HUES6 (cell line): ENCODE results near the gene TLR7.
A peak's percentile ranks its signal among the peaks of the same experiment; 100 is the strongest.

Source experiments
- H3K27ac ChIP-seq: 2 replicates; pipeline ENCODE4 v1.7.0; 2013; ENCODE audit warnings: low read depth, mild to moderate bottlenecking, low read length, inconsistent platforms
- H3K27me3 ChIP-seq: 2 replicates; pipeline ENCODE4 v1.6.1; 2013; ENCODE audit warnings: low read length; ENCODE audit not compliant: control insufficient read depth, insufficient read depth
- H3K36me3 ChIP-seq: 2 replicates; pipeline ENCODE4 v1.6.1; 2013; ENCODE audit warnings: low read length; ENCODE audit not compliant: control insufficient read depth, insufficient read depth
- H3K4me1 ChIP-seq: 2 replicates; pipeline ENCODE4 v1.6.1; 2013; ENCODE audit warnings: low read length; ENCODE audit not compliant: control insufficient read depth, insufficient read depth
- H3K4me3 ChIP-seq: 2 replicates; pipeline ENCODE4 v1.5.1; 2013; ENCODE audit warnings: low read depth, low read length
- H3K9ac ChIP-seq: one replicate; pipeline ENCODE4 v1.6.1; 2013; ENCODE audit warnings: mild to moderate bottlenecking, low read length
- H3K9me3 ChIP-seq: 2 replicates; pipeline ENCODE4 v1.6.1; 2013; ENCODE audit warnings: low read depth, low read length; ENCODE audit not compliant: control insufficient read depth, insufficient read depth

The TLR7 gene

GRCh38 chrX:12866451-12867377 is at the start of gene TLR7:
Gene TLR7 (plus strand): TSS chrX:12867072. CDS start chrX:12867579, 507 bp downstream.
- Histone ChIP-seq H3K4me1 (peaks cover 15% of the 10 kb centered on the region), H3K4me3 (no peak within 1 kb of the TSS), H3K27me3 (no peaks in the 10 kb centered on the region; the same call in 1 of the 2 replicates), H3K9ac (no peak within 1 kb of the TSS), H3K9me3 (peaks cover 25% of the 10 kb centered on the region), H3K27ac (no peak within 1 kb of the TSS), H3K36me3 (no peaks in the 10 kb centered on the region)

- H3K4me1 ChIP-seq, result peaks cover 8% of the 10 kb centered on the region
- H3K27ac ChIP-seq, result no peak overlapping the region
- no peaks in the 10 kb centered on the region for H3K27me3 ChIP-seq
- no peak overlapping the region for H3K4me3 ChIP-seq
- no peak overlapping the region for H3K9ac ChIP-seq
- H3K36me3 ChIP-seq, result peaks cover 75% of the 10 kb centered on the region
- H3K9me3 ChIP-seq, result no peaks in the 10 kb centered on the region
These were observed 49.3 kb upstream of the TLR7 start for GRCh38 chrX:12817528-12817927.

- Histone ChIP-seq H3K27me3 (no peaks in the 10 kb centered on the region), H3K36me3 (peaks cover 84% of the 10 kb centered on the region)
These were observed 47.6 kb upstream of the TLR7 start for GRCh38 chrX:12819222-12819621.

GRCh38 chrX:12820737-12821136 is 46.1 kb upstream of the TLR7 start:
- H3K36me3 ChIP-seq, result peaks cover 86% of the 10 kb centered on the region
- no peaks in the 10 kb centered on the region for H3K27me3 ChIP-seq
- H3K4me1 ChIP-seq, result no peaks in the 10 kb centered on the region
- H3K9ac ChIP-seq, result no peak overlapping the region
- H3K27ac ChIP-seq, result no peak overlapping the region
- no peak overlapping the region for H3K4me3 ChIP-seq
- H3K9me3 ChIP-seq, result no peaks in the 10 kb centered on the region

More at GRCh38 chrX:12819222-12819621, 47.6 kb upstream of the TLR7 start:
- Histone ChIP-seq H3K4me3 (no peak overlapping the region), H3K27ac (peak overlapping the region; percentile 37; the same call in 1 of the 2 replicates), H3K9me3 (no peaks in the 10 kb centered on the region), H3K4me1 (no peaks in the 10 kb centered on the region), H3K9ac (no peak overlapping the region)

- H3K27me3 ChIP-seq, result peaks cover 4% of the 10 kb centered on the region; the same call in 1 of the 2 replicates
- no peak overlapping the region for H3K27ac ChIP-seq
- H3K36me3 ChIP-seq, result peaks cover 55% of the 10 kb centered on the region
These were observed 41.9 kb upstream of the TLR7 start for GRCh38 chrX:12824944-12825343.

GRCh38 chrX:12825801-12826200 is 41.1 kb upstream of the TLR7 start:
- peaks cover 4% of the 10 kb centered on the region; the same call in 1 of the 2 replicates for H3K27me3 ChIP-seq
- no peaks in the 10 kb centered on the region for H3K9me3 ChIP-seq

More at GRCh38 chrX:12824944-12825343, 41.9 kb upstream of the TLR7 start:
- Histone ChIP-seq H3K9ac (no peak overlapping the region), H3K4me3 (no peak overlapping the region), H3K4me1 (no peaks in the 10 kb centered on the region), H3K9me3 (no peaks in the 10 kb centered on the region)

GRCh38 chrX:12843061-12843667 is 23.7 kb upstream of the TLR7 start:
- peaks cover 4% of the 10 kb centered on the region; the same call in 1 of the 2 replicates for H3K9me3 ChIP-seq
- H3K27me3 ChIP-seq, result no peaks in the 10 kb centered on the region; the same call in 1 of the 2 replicates
- no peak overlapping the region for H3K27ac ChIP-seq
- H3K4me3 ChIP-seq, result no peak overlapping the region
- H3K9ac ChIP-seq, result no peak overlapping the region
- H3K4me1 ChIP-seq, result peaks cover 7% of the 10 kb centered on the region; the same call in 1 of the 2 replicates
- no peaks in the 10 kb centered on the region for H3K36me3 ChIP-seq

More at GRCh38 chrX:12825801-12826200, 41.1 kb upstream of the TLR7 start:
- Histone ChIP-seq H3K4me3 (no peak overlapping the region), H3K27ac (no peak overlapping the region), H3K9ac (no peak overlapping the region), H3K4me1 (no peaks in the 10 kb centered on the region), H3K36me3 (peaks cover 46% of the 10 kb centered on the region)

GRCh38 chrX:12843668-12844279 is 23.1 kb upstream of the TLR7 start:
- H3K4me1 ChIP-seq, result peaks cover 7% of the 10 kb centered on the region; the same call in 1 of the 2 replicates
- H3K27ac ChIP-seq, result no peak overlapping the region
- H3K36me3 ChIP-seq, result no peaks in the 10 kb centered on the region
- H3K4me3 ChIP-seq, result no peak overlapping the region
- no peak overlapping the region for H3K9ac ChIP-seq
- no peaks in the 10 kb centered on the region; the same call in 1 of the 2 replicates for H3K27me3 ChIP-seq
- peaks cover 4% of the 10 kb centered on the region; the same call in 1 of the 2 replicates for H3K9me3 ChIP-seq

GRCh38 chrX:12844319-12844718 is 22.6 kb upstream of the TLR7 start:
- H3K27me3 ChIP-seq, result no peaks in the 10 kb centered on the region; the same call in 1 of the 2 replicates
- H3K27ac ChIP-seq, result no peak overlapping the region
- no peak overlapping the region for H3K9ac ChIP-seq
- H3K36me3 ChIP-seq, result no peaks in the 10 kb centered on the region
- peaks cover 4% of the 10 kb centered on the region; the same call in 1 of the 2 replicates for H3K9me3 ChIP-seq
- H3K4me3 ChIP-seq, result no peak overlapping the region
- H3K4me1 ChIP-seq, result peaks cover 7% of the 10 kb centered on the region; the same call in 1 of the 2 replicates

GRCh38 chrX:12865359-12865758 is 1.5 kb upstream of the TLR7 start:
- Histone ChIP-seq H3K4me3 (no peak overlapping the region), H3K9ac (no peak overlapping the region), H3K4me1 (peaks cover 6% of the 10 kb centered on the region; the same call in 1 of the 2 replicates), H3K9me3 (peaks cover 25% of the 10 kb centered on the region), H3K27ac (no peak overlapping the region), H3K36me3 (no peaks in the 10 kb centered on the region), H3K27me3 (no peaks in the 10 kb centered on the region)
